ENCODE data around the gene FGD3. TPM values are rescaled to one million over a fixed set of nuclear protein-coding genes. Genes with fewer than 3 reads are reported as not detected.

FGD3 gene
- polyA plus RNA-seq, 2 of the 4 experiments (the other 2 are of a cell fraction), result 0.18 to 0.23 TPM

DNA sequence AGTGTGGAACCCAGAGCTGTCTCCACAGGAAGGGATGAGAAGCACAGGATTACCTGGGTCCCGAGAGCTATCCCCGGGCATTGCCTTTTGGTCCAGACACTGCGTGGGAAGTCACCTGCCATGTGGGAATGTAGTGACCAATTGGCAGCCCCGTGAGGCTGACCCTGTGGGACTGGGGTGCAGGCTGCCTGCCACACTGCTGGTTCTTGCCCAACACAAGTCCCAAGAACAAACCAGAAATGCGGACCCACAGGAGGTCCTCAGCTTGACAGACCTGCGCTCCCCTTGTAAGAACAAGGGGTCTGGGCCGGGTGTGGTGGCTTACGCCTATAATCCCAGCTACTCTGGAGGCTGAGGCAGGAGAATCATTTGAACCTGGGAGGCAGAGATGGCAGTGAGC, 2.4 kb upstream of the FGD3 start:
- ChIA-PET POLR2A (no interaction called here), CTCF (interaction anchor here (0.6 kb wide), 1 partner anchor 358 kb away, joined by 3 read pairs; no protein-coding TSS in a partner anchor)

DNA sequence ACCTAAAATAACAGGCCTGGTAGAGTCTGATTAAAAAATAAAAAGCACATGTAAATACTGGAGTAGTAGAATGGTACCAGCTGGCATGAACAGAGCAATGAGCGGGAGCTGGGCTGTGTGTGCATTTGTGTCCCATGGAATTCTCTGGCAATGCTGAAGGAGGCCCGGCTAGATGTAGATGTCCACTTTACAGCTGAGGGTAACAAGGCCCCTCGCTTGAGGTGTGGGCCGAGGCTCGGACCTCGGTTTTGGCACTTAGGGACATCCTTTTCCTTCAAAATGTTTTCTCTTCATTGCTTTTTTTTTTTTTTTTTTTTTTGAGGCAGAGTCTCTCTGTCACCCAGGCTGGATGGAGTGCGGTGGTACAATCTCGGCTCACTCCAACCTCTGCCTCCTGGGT, 1.5 kb upstream of the FGD3 start:
- Histone ChIP-seq H3K27ac (no peak overlapping the region), H3K4me2 (no peak overlapping the region), H3K4me3 (no peak overlapping the region), H3K4me1 (no peaks in the 10 kb centered on the region), H3K9me3 (no peaks in the 10 kb centered on the region)
- ChIA-PET CTCF (no interaction called here), POLR2A (no interaction called here)
- WGBS (ENCODE audit: missing lambda C conversion rate), result 80% methylated on average over 8 of the region's 8 CpGs
- ATAC-seq (no peak), DNase-seq (ENCODE audit: low read depth in 1 of 2, low spot score in 1 of 2) (no peak), FAIRE-seq (no peak)
- TF ChIP-seq ZSCAN20 (CRISPR knock-in tag; IDR thresholded peaks at IDR 0.05) (no peak), JUNB (IDR thresholded peaks at IDR 0.05) (no peak), CHD4 (IDR thresholded peaks at IDR 0.05; ENCODE audit: borderline replicate concordance) (no peak), MAX (IDR thresholded peaks at IDR 0.05) (no peak), PHF8 (IDR thresholded peaks at IDR 0.05; ENCODE audit: borderline replicate concordance, low read depth) (no peak), CBX2 (IDR thresholded peaks at IDR 0.05; ENCODE audit: borderline replicate concordance, low read depth) (no peak)

More for the DNA sequence above, 2.4 kb upstream of the FGD3 start:
- FAIRE-seq (no peak), ATAC-seq (no peak), DNase-seq (ENCODE audit: low read depth in 1 of 2, low spot score in 1 of 2) (no peak)
- no peak overlapping the region for H3K4me2 ChIP-seq
- WGBS (ENCODE audit: missing lambda C conversion rate), result 73% methylated on average over 6 of the region's 8 CpGs
- TF ChIP-seq MAZ (IDR thresholded peaks at IDR 0.05; ENCODE audit: borderline replicate concordance, low read depth, low read length) (no peak), USF2 (IDR thresholded peaks at IDR 0.05) (no peak), HOXB5 (CRISPR knock-in tag; IDR thresholded peaks at IDR 0.05) (no peak), MAFK (IDR thresholded peaks at IDR 0.05; ENCODE audit: partially characterized antibody) (no peak), SMC3 (IDR thresholded peaks at IDR 0.05) (no peak)
- TF ChIP-seq, protein P1, sequence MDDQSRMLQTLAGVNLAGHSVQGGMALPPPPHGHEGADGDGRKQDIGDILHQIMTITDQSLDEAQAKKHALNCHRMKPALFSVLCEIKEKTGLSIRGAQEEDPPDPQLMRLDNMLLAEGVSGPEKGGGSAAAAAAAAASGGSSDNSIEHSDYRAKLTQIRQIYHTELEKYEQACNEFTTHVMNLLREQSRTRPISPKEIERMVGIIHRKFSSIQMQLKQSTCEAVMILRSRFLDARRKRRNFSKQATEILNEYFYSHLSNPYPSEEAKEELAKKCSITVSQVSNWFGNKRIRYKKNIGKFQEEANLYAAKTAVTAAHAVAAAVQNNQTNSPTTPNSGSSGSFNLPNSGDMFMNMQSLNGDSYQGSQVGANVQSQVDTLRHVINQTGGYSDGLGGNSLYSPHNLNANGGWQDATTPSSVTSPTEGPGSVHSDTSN (IDR thresholded peaks at IDR 0.05), result no peak
- H3K4me1 ChIP-seq, result no peaks in the 10 kb centered on the region
- no peaks in the 10 kb centered on the region for H3K9me3 ChIP-seq
- no peak overlapping the region for H3K27ac ChIP-seq
- no peak overlapping the region for H3K4me3 ChIP-seq

DNA sequence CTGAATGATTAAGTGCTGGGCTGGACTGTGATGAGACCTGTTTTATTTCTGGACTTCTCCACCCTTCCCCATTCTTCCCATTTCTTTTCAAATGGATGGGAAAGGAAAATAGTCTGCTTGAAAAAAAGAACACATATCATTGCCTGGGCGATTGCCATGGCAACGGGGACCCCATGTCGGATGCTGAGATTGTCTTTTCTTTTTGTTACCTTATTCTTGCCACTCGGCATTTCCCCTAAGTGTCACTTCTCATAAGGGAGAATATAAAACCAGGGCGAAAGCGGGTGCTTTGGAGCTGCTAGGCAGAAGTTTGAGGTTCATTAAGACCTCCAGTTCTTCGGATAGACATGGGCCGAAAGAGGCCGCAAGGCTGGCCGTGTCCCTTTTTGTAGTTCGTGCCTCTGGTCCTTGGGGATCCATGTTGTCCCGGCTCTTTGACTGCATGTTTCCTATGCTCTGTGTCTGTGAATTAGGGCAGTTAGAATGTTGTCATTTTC, 763 bp downstream of the FGD3 start:
- Histone ChIP-seq H3K4me3 (no peak overlapping the region; the same call in 2 of the 3 replicates), H3K4me1 (no peaks in the 10 kb centered on the region), H3K9me3 (no peaks in the 10 kb centered on the region), H3K27ac (no peak overlapping the region), H3K4me2 (peak overlapping the region; percentile 97)
- FAIRE-seq (no peak), ATAC-seq (no peak), DNase-seq (ENCODE audit: low read depth in 1 of 2, low spot score in 1 of 2) (no peak)
- CTCF ChIA-PET, result interaction anchor here (1.3 to 2.2 kb wide), 3 partner anchors 9 to 56 kb away, joined by 3 to 10 read pairs (median 4); no protein-coding TSS in a partner anchor
- POLR2A ChIA-PET, result no interaction called here
- WGBS (ENCODE audit: missing lambda C conversion rate), result 82% methylated on average over 12 of the region's 12 CpGs
- TF ChIP-seq CBX2 (IDR thresholded peaks at IDR 0.05; ENCODE audit: borderline replicate concordance, low read depth) (no peak), HDAC2 (IDR thresholded peaks at IDR 0.05) (no peak), GATA3 (IDR thresholded peaks at IDR 0.05; ENCODE audit: borderline replicate concordance) (no peak), RCOR1 (IDR thresholded peaks at IDR 0.05; ENCODE audit: low read depth, low read length) (no peak), MYC (IDR thresholded peaks at IDR 0.05; ENCODE audit: borderline replicate concordance, low read length) (no peak), ZSCAN20 (CRISPR knock-in tag; IDR thresholded peaks at IDR 0.05) (no peak), CEBPB (IDR thresholded peaks at IDR 0.05) (no peak), RNF2 (IDR thresholded peaks at IDR 0.05; ENCODE audit: borderline replicate concordance, low read depth) (no peak), HOXA7 (CRISPR knock-in tag; IDR thresholded peaks at IDR 0.05) (no peak), MAZ (IDR thresholded peaks at IDR 0.05; ENCODE audit: borderline replicate concordance, low read depth, low read length) (no peak), MAX (IDR thresholded peaks at IDR 0.05) (no peak), NR3C1 (IDR thresholded peaks at IDR 0.05) (no peak), CBX8 (IDR thresholded peaks at IDR 0.05) (no peak), RAD21 (conservative IDR thresholded peaks at IDR 0.05 in 1 of 2, IDR thresholded peaks at IDR 0.05 in 1 of 2) (no peak), EHMT2 (IDR thresholded peaks at IDR 0.05; ENCODE audit: low read depth) (no peak), E2F6 (IDR thresholded peaks at IDR 0.05; ENCODE audit: borderline replicate concordance, low read depth) (no peak), HEYL (CRISPR knock-in tag; IDR thresholded peaks at IDR 0.05) (no peak), ELK1 (IDR thresholded peaks at IDR 0.05; ENCODE audit: low read depth, low read length) (no peak), JUN (IDR thresholded peaks at IDR 0.05) (no peak)
- TF ChIP-seq, protein P2, sequence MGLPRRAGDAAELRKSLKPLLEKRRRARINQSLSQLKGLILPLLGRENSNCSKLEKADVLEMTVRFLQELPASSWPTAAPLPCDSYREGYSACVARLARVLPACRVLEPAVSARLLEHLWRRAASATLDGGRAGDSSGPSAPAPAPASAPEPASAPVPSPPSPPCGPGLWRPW (IDR thresholded peaks at IDR 0.05), result no peak

All from A549 (cell line).